ENCODE measurements around the gene ZNF799.
"Not testable (repeated sequence)": the region's sequence is repeated elsewhere in the genome, so short reads cannot be mapped to it uniquely, and the experiment has no call there.

Gene ZNF799

DNA sequence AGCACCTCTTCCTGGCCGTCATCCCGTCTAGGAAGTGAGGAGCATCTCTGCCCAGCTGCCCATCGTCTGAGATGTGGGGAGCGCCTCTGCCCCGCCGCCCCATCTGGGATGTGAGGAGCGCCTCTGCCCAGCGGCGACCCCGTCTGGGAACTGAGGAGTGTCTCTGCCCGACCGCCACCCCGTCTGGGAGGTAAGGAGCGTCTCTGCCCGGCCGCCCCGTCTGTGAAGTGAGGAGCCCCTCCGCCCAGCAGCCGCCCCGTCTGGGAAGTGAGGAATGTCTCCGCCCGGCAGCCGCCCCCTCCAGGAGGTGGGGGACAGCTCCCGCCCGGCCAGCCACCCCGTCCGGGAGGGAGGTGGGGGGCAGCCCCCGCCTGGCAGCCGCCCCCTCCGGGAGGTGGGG, 38.8 kb downstream of the ZNF799 start:
- not testable (repeated sequence) for DNase-seq

DNA sequence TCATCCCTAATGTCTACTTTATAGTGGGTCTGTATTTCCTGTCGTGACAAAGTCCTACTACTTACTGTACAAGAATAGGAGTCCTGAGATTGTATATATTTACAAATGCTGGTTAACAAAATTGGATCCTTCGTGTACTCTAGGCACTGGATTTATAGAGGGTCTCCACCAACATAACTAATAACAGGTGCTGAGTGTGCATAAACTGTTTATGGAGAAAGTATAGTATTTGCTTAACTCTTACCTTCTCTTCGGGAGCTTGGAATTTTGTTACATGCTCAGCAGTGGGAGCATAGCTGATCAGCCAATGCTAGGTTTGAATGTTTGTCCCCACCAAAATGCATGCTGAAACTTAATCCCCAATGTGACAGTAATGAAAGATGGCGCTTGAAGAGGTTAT, 47.7 kb downstream of the ZNF799 start:
- no peak for DNase-seq

DNA sequence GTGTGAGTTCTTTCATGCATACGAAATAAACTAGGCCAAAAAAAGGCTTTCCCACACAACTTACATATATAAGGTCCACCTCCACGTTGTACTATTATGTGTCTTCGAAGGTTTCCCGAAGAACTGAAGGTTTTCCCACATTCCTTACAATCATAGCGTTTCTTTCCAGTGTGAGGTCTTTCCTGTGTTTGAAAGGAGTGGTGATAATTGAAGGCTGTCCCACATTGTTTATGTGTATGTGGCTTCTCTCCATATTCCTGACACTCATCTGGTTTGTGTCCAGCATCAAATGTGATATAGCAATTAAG, 50.2 kb downstream of the ZNF799 start:
- no peak for DNase-seq

DNA sequence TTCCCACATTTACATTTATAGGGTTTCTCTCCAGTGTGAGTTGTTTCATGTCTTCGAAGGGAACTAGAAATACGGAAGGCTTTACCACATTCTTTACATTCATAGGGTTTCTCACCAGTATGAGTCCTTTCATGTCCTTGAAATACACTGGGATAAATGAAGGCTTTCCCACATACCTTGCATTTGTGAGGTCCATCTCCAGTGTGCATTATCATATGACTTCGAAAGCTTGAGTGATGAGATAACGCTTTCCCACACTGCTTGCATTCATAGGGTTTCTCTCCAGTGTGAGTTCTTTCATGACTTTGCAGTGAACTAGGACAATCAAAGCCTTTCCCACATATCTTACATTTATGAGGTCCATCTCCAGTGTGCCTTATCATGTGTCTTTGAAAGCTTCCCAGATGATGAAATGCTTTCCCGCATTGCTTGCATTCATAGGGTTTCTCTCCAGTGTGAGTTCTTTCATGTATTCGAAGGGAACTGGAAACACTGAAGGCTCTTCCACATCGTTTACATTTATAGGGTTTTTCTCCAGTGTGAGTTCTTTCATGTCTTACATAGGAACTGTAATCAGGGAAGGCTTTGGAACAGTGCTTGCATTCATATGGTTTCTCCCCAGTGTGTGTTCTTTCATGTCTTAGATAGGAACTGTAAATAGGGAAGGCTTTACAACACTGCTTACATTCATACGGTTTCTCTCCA, 50.7 kb downstream of the ZNF799 start:
- no peak for DNase-seq

DNA sequence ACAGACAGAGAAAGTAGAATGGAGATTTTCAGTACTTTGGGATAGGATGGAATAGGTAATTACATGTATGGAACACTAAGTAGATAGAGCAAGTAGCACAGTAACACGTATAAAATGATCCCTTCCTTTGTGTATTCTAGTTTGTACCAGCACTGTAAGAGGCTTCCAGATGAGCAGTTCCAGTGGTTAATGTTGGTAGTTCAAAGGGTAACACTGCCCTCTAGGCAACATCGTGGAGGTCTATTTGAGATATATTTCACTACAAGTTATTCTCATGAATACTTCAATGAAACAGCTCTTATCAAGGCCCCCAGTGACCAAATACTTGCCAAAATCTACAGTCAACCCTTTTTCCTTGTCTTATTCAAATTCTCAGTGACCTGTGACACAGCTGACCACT, 54.2 kb downstream of the ZNF799 start:
- peak in 1 of 2 donors; percentile 64 for DNase-seq

DNA sequence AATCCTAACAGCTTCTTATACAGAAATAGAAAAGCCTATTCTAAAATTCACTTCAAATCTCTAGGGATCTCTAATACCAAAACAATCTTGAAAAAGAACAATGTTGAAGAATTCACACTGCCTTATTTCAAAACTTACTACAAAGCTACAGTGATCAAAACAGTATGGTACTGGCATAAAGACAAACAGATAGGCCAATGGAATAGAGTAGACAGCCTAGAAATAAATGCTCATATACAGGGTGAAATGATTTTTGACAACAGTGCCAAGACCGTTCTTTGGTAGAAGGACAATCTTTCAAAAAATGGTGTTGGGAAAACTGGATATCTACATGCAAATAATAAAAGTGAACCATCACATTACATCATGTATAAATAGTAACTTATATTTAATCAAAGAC, 55.9 kb downstream of the ZNF799 start:
- DNase-seq: no peak

All from CD4-positive, alpha-beta T cell treated with Interleukin-4 for 1 hour (primary cell).